ENCODE data around the gene GPAM.

- no peak for TF ChIP-seq RAD21 (IDR thresholded peaks at IDR 0.05)
- no peak for TF ChIP-seq CTCF (IDR thresholded peaks at IDR 0.05; ENCODE audit: low read depth, low read length, missing input control)
- TF ChIP-seq JUND (IDR thresholded peaks at IDR 0.05), result no peak
- no peak for TF ChIP-seq SP1 (IDR thresholded peaks at IDR 0.05)
- no peak for TF ChIP-seq ZBTB33 (IDR thresholded peaks at IDR 0.05)
- TF ChIP-seq EGR1 (IDR thresholded peaks at IDR 0.05; ENCODE audit: low read depth in 2 of 2), result no peak
- TF ChIP-seq HNF4A (conservative IDR thresholded peaks at IDR 0.05), result no peak
- TF ChIP-seq MAX (IDR thresholded peaks at IDR 0.05), result no peak
- TF ChIP-seq RXRA (IDR thresholded peaks at IDR 0.05), result no peak
- no peak for TF ChIP-seq TAF1 (conservative IDR thresholded peaks at IDR 0.05)
- no peak for TF ChIP-seq HNF4G (IDR thresholded peaks at IDR 0.05)
- TF ChIP-seq YY1 (IDR thresholded peaks at IDR 0.05), result no peak
- TF ChIP-seq FOXA1 (IDR thresholded peaks at IDR 0.05), result no peak
- TF ChIP-seq ATF3 (IDR thresholded peaks at IDR 0.05), result no peak
Observed at GRCh38 chr10:112213098-112213823, 29.7 kb upstream of the GPAM start.

Measured in liver (tissue), 3 donors.